Lower lobe of right lung (tissue), 2 donors: Measurements from ENCODE around the gene NIPAL3. TPM values are rescaled to one million over a fixed set of nuclear protein-coding genes. Genes with fewer than 3 reads are reported as not detected.

ENCODE experiments used
- ATAC-seq, 2 donors: fragments of 200-7000 bp; cut with Tn5 transposase; one replicate each; pipeline ENCODE4 v1.9.1; 2020 to 2022; ENCODE audit warnings: mild to moderate bottlenecking in 2 of 2, moderate library complexity in 2 of 2
- DNase-seq: peaks from one replicate; pipeline ENCODE4 v3.0.0-alpha.2; 2020
- H3K27ac ChIP-seq: fragments of 200-600 bp; one replicate; pipeline ENCODE4 v1.8.0; 2022
- H3K27me3 ChIP-seq: fragments of 200-600 bp; one replicate; pipeline ENCODE4 v1.8.0; 2022; ENCODE audit warnings: low read depth
- H3K36me3 ChIP-seq: fragments of 200-600 bp; one replicate; pipeline ENCODE4 v1.8.0; 2022; ENCODE audit warnings: mild to moderate bottlenecking
- H3K4me1 ChIP-seq: fragments of 200-600 bp; one replicate; pipeline ENCODE4 v1.8.0; 2022
- H3K4me3 ChIP-seq: fragments of 200-600 bp; one replicate; pipeline ENCODE4 v1.8.0; 2022; ENCODE audit warnings: mild to moderate bottlenecking
- H3K9me3 ChIP-seq: fragments of 200-600 bp; one replicate; pipeline ENCODE4 v1.8.0; 2022
- intact Hi-C: fragments of 100-400 bp; cut with DNase I; formaldehyde crosslinking; loops from one replicate; pipeline ENCODE4 v1.11.0; 2022
- total RNA-seq: library from RNA; stranded (reverse); fragmentation: NEBNext Ultra II Directional; extraction: Animal tissue kit (Norgen Biotek cat#: 25700); gene quantifications from one replicate; pipeline ENCODE4 v1.2.1, GENCODE V29; 2021
- TF ChIP-seq, protein P1 (sequence below): fragments of 200-600 bp; IDR thresholded peaks from one replicate; pipeline ENCODE4 v1.8.0; 2022; ENCODE audit warnings: antibody characterized with exemption, mild to moderate bottlenecking
- donor health status: DM: no; HTN: yes; CAD: no; lungs with severe emphysema.

NIPAL3 gene
- total RNA-seq, 1 donor from 2014 or later = 38.0 TPM

DNA sequence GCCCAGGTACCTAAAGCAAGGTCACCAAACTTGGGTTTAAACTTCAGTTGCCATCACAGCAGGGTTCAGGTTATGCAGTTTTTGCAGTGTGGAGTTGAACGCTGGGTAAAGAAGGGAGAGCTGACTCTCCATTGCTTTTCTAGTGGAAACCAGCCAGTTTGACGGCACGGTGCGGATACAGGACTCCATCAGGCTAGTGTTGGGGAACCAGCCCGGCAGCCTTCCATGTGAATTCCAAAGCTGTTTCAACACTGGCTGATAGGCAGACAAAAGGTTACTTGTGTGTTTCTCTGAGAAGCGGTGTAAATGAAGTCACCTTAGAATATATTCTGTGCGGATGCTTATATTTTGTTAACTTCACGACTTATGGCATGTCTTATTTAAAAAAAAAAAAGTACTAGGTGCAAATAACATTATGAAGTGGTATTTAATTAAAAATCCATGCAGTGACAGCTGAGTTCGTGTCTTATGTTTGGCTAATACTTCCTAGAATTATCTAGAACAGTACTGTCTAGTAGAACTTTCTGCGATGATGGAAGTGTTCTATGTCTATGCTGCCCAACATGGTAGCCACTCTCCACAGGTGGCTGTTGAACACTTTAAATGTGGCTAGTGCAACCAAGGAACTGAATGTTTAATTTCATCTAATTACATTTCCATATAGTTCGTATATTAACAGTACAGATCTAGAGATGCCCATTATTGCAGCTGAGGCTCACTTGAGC, 57.1 kb downstream of the NIPAL3 start:
- intact Hi-C loops = no loop called here
- DNase-seq (no peak), ATAC-seq (no peak)
- Histone ChIP-seq H3K27me3 (no peaks in the 10 kb centered on the region), H3K4me1 (no peaks in the 10 kb centered on the region), H3K27ac (no peak overlapping the region), H3K9me3 (no peaks in the 10 kb centered on the region), H3K36me3 (peaks cover 16% of the 10 kb centered on the region), H3K4me3 (no peak overlapping the region)
- TF ChIP-seq, protein P1, sequence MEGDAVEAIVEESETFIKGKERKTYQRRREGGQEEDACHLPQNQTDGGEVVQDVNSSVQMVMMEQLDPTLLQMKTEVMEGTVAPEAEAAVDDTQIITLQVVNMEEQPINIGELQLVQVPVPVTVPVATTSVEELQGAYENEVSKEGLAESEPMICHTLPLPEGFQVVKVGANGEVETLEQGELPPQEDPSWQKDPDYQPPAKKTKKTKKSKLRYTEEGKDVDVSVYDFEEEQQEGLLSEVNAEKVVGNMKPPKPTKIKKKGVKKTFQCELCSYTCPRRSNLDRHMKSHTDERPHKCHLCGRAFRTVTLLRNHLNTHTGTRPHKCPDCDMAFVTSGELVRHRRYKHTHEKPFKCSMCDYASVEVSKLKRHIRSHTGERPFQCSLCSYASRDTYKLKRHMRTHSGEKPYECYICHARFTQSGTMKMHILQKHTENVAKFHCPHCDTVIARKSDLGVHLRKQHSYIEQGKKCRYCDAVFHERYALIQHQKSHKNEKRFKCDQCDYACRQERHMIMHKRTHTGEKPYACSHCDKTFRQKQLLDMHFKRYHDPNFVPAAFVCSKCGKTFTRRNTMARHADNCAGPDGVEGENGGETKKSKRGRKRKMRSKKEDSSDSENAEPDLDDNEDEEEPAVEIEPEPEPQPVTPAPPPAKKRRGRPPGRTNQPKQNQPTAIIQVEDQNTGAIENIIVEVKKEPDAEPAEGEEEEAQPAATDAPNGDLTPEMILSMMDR = no peak

DNA sequence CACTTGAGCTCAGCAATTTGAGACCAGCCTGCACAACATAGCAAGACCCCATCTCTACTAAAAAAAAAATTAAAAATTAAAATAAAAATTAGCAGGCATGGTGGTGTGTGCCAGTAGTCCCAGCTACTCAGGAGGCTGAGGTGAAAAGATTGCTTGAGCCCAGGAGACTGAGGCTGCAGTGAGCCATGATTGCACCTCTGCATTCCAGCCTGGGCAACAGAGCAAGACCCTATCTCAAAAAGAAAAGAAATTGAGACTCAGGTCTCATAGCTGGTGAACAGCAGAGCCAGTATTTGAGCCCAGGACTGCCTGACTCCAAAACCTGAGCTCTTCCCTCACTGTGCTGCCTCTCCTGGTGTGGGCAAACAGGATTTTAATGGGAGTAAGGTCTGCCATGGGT, 58.6 kb downstream of the NIPAL3 start:
- TF ChIP-seq, protein P1 = no peak
- no peak overlapping the region for H3K4me3 ChIP-seq
- intact Hi-C loops = no loop called here
- H3K9me3 ChIP-seq = no peaks in the 10 kb centered on the region
- no peaks in the 10 kb centered on the region for H3K4me1 ChIP-seq
- no peak overlapping the region for H3K27ac ChIP-seq
- no peak for ATAC-seq
- peaks cover 8% of the 10 kb centered on the region for H3K36me3 ChIP-seq
- H3K27me3 ChIP-seq = no peaks in the 10 kb centered on the region
- no peak for DNase-seq

GRCh38 chr1:24475700-24476099, 60.1 kb downstream of the NIPAL3 start:
- Histone ChIP-seq H3K27me3 (no peaks in the 10 kb centered on the region), H3K4me3 (no peak overlapping the region), H3K36me3 (no peaks in the 10 kb centered on the region), H3K4me1 (no peaks in the 10 kb centered on the region), H3K27ac (no peak overlapping the region), H3K9me3 (no peaks in the 10 kb centered on the region)
- intact Hi-C loops = no loop called here
- TF ChIP-seq, protein P1 = no peak
- no peak for DNase-seq
- ATAC-seq = no peak

DNA sequence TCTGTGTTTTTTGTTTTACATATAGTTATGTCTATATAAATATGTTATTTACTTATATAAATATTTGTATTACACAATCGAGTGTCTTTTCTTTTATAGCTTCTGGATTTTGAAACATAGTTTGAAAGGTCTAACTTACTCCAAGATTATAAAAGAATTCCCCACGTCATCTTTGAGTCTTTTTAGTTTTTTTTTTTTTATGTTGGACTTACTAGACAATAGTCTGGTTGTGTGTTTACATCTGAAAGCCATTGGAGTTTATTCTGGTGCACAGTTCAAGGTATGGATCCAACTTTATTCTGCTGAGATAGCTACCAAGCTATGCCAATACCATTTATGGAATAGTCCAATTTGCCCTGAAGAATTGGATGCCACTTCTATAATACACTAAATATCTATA, 61.0 kb downstream of the NIPAL3 start:
- H3K27ac ChIP-seq = no peak overlapping the region
- H3K9me3 ChIP-seq = no peaks in the 10 kb centered on the region
- H3K36me3 ChIP-seq = no peaks in the 10 kb centered on the region
- DNase-seq = no peak
- intact Hi-C loops = no loop called here
- peaks cover 4% of the 10 kb centered on the region for H3K4me1 ChIP-seq
- no peak for ATAC-seq
- H3K27me3 ChIP-seq = no peaks in the 10 kb centered on the region
- no peak overlapping the region for H3K4me3 ChIP-seq
- TF ChIP-seq, protein P1 = no peak

GRCh38 chr1:24477309-24477708, 61.7 kb downstream of the NIPAL3 start:
- H3K36me3 ChIP-seq = no peaks in the 10 kb centered on the region
- no peaks in the 10 kb centered on the region for H3K9me3 ChIP-seq
- TF ChIP-seq, protein P1 = no peak
- DNase-seq (no peak), ATAC-seq (no peak)
- no peak overlapping the region for H3K4me3 ChIP-seq
- no peaks in the 10 kb centered on the region for H3K27me3 ChIP-seq
- no peak overlapping the region for H3K27ac ChIP-seq
- intact Hi-C loops = no loop called here
- H3K4me1 ChIP-seq = peaks cover 4% of the 10 kb centered on the region
